SH-SY5Y (cell line): Measurements from ENCODE around the gene C1orf226.
A peak's percentile ranks its signal among the peaks of the same experiment; 100 is the strongest.

ENCODE experiments used
- GATA2 ChIP-seq: IDR thresholded peaks from 2 replicates; pipeline ENCODE4 v1.6.1; 2011; ENCODE audit warnings: mild to moderate bottlenecking, low read depth, low read length
- GATA3 ChIP-seq: IDR thresholded peaks from 2 replicates; pipeline ENCODE4 v1.6.1; 2011; ENCODE audit warnings: low read depth, mild to moderate bottlenecking, low read length, moderate library complexity

GRCh38 chr1:162367772-162368171, 13.8 kb upstream of the C1orf226 start:
- TF ChIP-seq GATA3, result no peak
- peak; percentile 13; the same call in 1 of the 2 replicates for TF ChIP-seq GATA2
